ENCODE results near the gene SATL1.

DNA sequence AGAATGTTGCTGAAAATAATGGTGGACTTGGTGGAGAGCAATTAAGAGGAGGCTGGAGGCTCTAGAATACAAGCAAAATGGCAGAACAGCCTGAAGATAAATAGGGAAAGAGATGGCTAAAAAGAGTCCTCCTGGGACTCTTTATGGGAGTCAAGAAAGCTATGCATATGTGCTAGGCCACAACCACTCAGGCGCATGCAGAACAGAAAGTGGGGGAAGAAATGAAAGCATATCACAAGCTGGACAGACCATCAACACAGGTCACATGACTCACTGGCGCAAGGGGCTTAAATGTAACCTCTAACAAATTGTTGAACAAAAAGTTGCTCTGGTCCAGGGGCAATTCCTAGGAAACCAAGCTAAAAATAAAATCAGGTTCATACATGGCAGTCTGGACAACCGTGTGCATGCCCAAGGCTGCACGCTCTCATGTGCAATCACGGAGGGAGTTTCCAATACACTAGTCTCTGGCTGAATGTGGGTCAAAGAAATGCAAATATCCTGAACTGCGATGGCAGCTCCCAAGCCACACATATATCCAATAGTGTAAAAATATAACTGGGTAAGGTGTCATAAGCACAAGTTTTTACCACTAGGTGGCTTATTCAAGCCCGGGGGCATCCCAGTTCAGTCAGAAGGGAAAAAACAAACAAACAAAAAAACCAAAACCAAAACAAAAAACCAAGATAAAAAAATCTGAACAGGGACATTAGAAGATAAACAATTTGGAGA is 45.6 kb upstream of the SATL1 start:
- TF ChIP-seq, protein P1, sequence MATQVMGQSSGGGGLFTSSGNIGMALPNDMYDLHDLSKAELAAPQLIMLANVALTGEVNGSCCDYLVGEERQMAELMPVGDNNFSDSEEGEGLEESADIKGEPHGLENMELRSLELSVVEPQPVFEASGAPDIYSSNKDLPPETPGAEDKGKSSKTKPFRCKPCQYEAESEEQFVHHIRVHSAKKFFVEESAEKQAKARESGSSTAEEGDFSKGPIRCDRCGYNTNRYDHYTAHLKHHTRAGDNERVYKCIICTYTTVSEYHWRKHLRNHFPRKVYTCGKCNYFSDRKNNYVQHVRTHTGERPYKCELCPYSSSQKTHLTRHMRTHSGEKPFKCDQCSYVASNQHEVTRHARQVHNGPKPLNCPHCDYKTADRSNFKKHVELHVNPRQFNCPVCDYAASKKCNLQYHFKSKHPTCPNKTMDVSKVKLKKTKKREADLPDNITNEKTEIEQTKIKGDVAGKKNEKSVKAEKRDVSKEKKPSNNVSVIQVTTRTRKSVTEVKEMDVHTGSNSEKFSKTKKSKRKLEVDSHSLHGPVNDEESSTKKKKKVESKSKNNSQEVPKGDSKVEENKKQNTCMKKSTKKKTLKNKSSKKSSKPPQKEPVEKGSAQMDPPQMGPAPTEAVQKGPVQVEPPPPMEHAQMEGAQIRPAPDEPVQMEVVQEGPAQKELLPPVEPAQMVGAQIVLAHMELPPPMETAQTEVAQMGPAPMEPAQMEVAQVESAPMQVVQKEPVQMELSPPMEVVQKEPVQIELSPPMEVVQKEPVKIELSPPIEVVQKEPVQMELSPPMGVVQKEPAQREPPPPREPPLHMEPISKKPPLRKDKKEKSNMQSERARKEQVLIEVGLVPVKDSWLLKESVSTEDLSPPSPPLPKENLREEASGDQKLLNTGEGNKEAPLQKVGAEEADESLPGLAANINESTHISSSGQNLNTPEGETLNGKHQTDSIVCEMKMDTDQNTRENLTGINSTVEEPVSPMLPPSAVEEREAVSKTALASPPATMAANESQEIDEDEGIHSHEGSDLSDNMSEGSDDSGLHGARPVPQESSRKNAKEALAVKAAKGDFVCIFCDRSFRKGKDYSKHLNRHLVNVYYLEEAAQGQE (IDR thresholded peaks at IDR 0.05; ENCODE audit: unreplicated experiment): no peak
- TF ChIP-seq, protein P2, sequence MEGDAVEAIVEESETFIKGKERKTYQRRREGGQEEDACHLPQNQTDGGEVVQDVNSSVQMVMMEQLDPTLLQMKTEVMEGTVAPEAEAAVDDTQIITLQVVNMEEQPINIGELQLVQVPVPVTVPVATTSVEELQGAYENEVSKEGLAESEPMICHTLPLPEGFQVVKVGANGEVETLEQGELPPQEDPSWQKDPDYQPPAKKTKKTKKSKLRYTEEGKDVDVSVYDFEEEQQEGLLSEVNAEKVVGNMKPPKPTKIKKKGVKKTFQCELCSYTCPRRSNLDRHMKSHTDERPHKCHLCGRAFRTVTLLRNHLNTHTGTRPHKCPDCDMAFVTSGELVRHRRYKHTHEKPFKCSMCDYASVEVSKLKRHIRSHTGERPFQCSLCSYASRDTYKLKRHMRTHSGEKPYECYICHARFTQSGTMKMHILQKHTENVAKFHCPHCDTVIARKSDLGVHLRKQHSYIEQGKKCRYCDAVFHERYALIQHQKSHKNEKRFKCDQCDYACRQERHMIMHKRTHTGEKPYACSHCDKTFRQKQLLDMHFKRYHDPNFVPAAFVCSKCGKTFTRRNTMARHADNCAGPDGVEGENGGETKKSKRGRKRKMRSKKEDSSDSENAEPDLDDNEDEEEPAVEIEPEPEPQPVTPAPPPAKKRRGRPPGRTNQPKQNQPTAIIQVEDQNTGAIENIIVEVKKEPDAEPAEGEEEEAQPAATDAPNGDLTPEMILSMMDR (conservative IDR thresholded peaks at IDR 0.05; ENCODE audit: low read depth in 2 of 2): peak; percentile 14 to 38; a peak in 2 of 4 replicates
- no peak for TF ChIP-seq JUNB (IDR thresholded peaks at IDR 0.05; ENCODE audit: unreplicated experiment)
- TF ChIP-seq POLR2AphosphoS5 (IDR thresholded peaks at IDR 0.05; ENCODE audit: low read depth): no peak
- no peak for TF ChIP-seq EZH2 (IDR thresholded peaks at IDR 0.05; ENCODE audit: low read depth, unreplicated experiment)
- TF ChIP-seq EZH2phosphoT487 (IDR thresholded peaks at IDR 0.05; ENCODE audit: unreplicated experiment): no peak
- TF ChIP-seq NANOG (IDR thresholded peaks at IDR 0.05; ENCODE audit: borderline replicate concordance): no peak

All from GM23338 (cell line).